Mucosa of rectum (tissue), 2 donors: ENCODE results near the gene VWF.

Source experiments
- H3K27ac ChIP-seq, 2 donors: one replicate each; pipeline ENCODE4 v1.7.0; 2013; ENCODE audit warnings: inconsistent platforms in 2 of 2, low read depth in 2 of 2, low read length in 2 of 2
- H3K27me3 ChIP-seq, 2 donors: one replicate each; pipeline ENCODE4 v1.7.0; 2013; ENCODE audit warnings: low read length in 2 of 2; ENCODE audit not compliant: control insufficient read depth in 2 of 2, insufficient read depth in 2 of 2
- H3K36me3 ChIP-seq, 2 donors: one replicate each; pipeline ENCODE4 v1.7.0; 2013; ENCODE audit warnings: low read length in 2 of 2; ENCODE audit not compliant: control insufficient read depth in 2 of 2, insufficient read depth in 2 of 2
- H3K4me1 ChIP-seq, 2 donors: one replicate each; pipeline ENCODE4 v1.7.0; 2013; ENCODE audit warnings: low read length in 2 of 2, mild to moderate bottlenecking in 1 of 2; ENCODE audit not compliant: control insufficient read depth in 2 of 2, insufficient read depth in 2 of 2
- H3K4me3 ChIP-seq, 2 donors: one replicate each; pipeline ENCODE4 v1.7.0; 2013; ENCODE audit warnings: low read length in 2 of 2
- H3K9ac ChIP-seq, 2 donors: one replicate each; pipeline ENCODE4 v1.7.0; 2013; ENCODE audit warnings: low read length in 2 of 2, low read depth in 1 of 2, mild to moderate bottlenecking in 1 of 2
- H3K9me3 ChIP-seq, 2 donors: one replicate each; pipeline ENCODE4 v1.7.0; 2013; ENCODE audit warnings: low read length in 2 of 2; ENCODE audit not compliant: control insufficient read depth in 2 of 2
- donor health status: healthy.
- donor health status: Normal muscosa, but diverticular disease.

The VWF gene

DNA sequence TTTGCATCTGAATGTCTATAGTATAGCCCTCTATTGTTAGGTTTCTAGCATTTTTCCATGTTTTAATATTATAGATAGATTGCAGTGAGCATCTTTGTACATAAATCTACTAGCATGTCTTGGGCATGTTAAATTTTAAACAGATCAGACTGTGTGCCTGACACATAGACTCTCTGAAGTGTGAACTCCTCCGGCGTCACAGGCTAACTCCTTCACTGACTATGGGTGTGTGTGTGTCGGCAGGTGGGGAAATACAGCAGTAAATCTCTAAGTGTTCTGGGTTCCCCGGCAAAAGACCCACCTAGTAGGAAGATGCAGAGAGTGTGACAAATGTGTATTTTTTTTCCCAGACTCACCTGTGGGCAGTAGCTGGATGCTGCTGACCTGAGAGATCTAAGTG is 2.3 kb downstream of the VWF start:
- H3K9ac ChIP-seq = no peak overlapping the region
- H3K4me3 ChIP-seq = no peak overlapping the region
- H3K27ac ChIP-seq = no peak overlapping the region
- no peaks in the 10 kb centered on the region for H3K27me3 ChIP-seq
- H3K4me1 ChIP-seq = no peaks in the 10 kb centered on the region
- H3K9me3 ChIP-seq = no peaks in the 10 kb centered on the region
- no peaks in the 10 kb centered on the region for H3K36me3 ChIP-seq

- H3K4me1 ChIP-seq = no peaks in the 10 kb centered on the region
- H3K27ac ChIP-seq = no peak overlapping the region
- no peaks in the 10 kb centered on the region for H3K9me3 ChIP-seq
- H3K36me3 ChIP-seq = no peaks in the 10 kb centered on the region
- H3K9ac ChIP-seq = no peak overlapping the region
- H3K27me3 ChIP-seq = no peaks in the 10 kb centered on the region
- H3K4me3 ChIP-seq = no peak overlapping the region
Measured at GRCh38 chr12:6120796-6121473, 3.5 kb downstream of the VWF start.

- Histone ChIP-seq H3K9ac (no peak overlapping the region), H3K27me3 (no peaks in the 10 kb centered on the region), H3K36me3 (no peaks in the 10 kb centered on the region), H3K9me3 (no peaks in the 10 kb centered on the region), H3K4me3 (no peak overlapping the region), H3K4me1 (no peaks in the 10 kb centered on the region), H3K27ac (no peak overlapping the region)
Measured at GRCh38 chr12:6118891-6119568, 5.4 kb downstream of the VWF start.

- no peaks in the 10 kb centered on the region for H3K36me3 ChIP-seq
- H3K4me1 ChIP-seq = no peaks in the 10 kb centered on the region
- no peak overlapping the region for H3K9ac ChIP-seq
- no peak overlapping the region for H3K4me3 ChIP-seq
- peak overlapping the region in 1 of 2 donors; percentile 4 for H3K27ac ChIP-seq
- no peaks in the 10 kb centered on the region for H3K9me3 ChIP-seq
- H3K27me3 ChIP-seq = no peaks in the 10 kb centered on the region
Measured at GRCh38 chr12:6116471-6117021, 7.9 kb downstream of the VWF start.

DNA sequence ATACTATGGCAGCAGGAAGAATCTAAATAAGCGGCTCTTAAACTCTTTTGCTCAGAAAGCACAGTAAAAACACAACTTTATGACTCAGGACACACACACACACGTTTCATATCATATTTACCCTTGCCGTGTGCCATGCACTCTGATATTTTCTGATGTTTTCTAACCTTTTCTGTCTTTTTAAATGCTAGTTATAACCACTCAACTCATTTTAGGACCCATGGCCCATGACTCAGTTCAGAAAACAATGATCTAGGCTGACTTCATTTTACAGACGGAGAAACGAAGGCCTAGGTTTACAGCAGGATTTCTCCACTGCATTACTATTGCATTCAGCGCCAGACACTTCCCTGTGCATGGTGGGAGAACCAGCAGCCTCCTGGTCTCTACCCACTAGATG is 9.1 kb downstream of the VWF start:
- Histone ChIP-seq H3K9ac (no peak overlapping the region), H3K27ac (no peak overlapping the region), H3K4me3 (no peak overlapping the region), H3K27me3 (no peaks in the 10 kb centered on the region), H3K4me1 (no peaks in the 10 kb centered on the region), H3K9me3 (no peaks in the 10 kb centered on the region), H3K36me3 (no peaks in the 10 kb centered on the region)

GRCh38 chr12:6114476-6114870 is 10.0 kb downstream of the VWF start:
- H3K9ac ChIP-seq = no peak overlapping the region
- no peak overlapping the region for H3K27ac ChIP-seq
- H3K9me3 ChIP-seq = no peaks in the 10 kb centered on the region
- H3K4me1 ChIP-seq = no peaks in the 10 kb centered on the region
- no peaks in the 10 kb centered on the region for H3K27me3 ChIP-seq
- H3K36me3 ChIP-seq = no peaks in the 10 kb centered on the region
- no peak overlapping the region for H3K4me3 ChIP-seq

GRCh38 chr12:6113691-6114475 is 10.6 kb downstream of the VWF start:
- no peaks in the 10 kb centered on the region for H3K36me3 ChIP-seq
- no peaks in the 10 kb centered on the region for H3K27me3 ChIP-seq
- H3K9me3 ChIP-seq = no peaks in the 10 kb centered on the region
- H3K9ac ChIP-seq = no peak overlapping the region
- no peak overlapping the region for H3K27ac ChIP-seq
- H3K4me3 ChIP-seq = no peak overlapping the region
- no peaks in the 10 kb centered on the region for H3K4me1 ChIP-seq

DNA sequence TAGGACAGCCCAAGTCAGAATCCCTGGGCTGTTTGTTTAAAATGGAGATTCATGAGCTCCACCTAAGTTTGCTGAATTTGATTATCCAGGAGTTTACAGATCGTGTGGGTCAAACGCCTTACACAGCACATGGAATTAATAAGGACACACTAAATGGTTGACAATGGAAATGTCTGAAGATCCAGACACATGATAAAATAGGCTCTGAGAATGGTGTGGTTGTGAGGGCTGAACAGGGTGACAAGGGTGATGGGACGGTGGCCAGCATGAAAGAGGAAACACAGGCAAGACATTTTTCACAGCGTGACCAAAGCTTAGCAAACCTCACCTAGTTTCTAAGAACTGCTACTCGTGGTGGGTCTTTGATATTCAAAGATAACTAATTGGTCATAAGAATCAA is 12.5 kb downstream of the VWF start:
- Histone ChIP-seq H3K9me3 (no peaks in the 10 kb centered on the region), H3K4me1 (no peaks in the 10 kb centered on the region), H3K4me3 (no peak overlapping the region), H3K36me3 (no peaks in the 10 kb centered on the region), H3K27me3 (no peaks in the 10 kb centered on the region), H3K27ac (no peak overlapping the region), H3K9ac (no peak overlapping the region)

DNA sequence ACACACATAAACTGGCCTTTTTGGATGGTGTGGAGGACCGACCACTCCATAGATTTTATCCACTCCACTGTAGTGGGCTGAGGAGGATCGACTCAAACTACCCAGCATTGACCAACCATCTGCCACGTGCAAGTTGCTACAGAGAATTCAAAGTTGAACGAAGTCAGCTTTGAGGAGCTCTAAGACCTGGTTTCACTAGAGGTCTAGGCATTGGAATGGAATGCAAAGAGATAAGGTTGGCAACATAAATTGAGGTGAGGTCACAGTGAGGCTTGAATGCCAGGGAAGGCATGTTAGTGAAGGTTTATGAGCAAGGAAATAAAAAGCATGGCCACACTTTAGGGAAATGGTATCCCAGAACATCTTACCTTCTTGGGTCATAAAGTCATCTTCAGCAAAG is 14.5 kb downstream of the VWF start:
- Histone ChIP-seq H3K9ac (no peak overlapping the region), H3K4me1 (no peaks in the 10 kb centered on the region), H3K36me3 (no peaks in the 10 kb centered on the region), H3K27ac (no peak overlapping the region), H3K4me3 (no peak overlapping the region), H3K9me3 (no peaks in the 10 kb centered on the region), H3K27me3 (no peaks in the 10 kb centered on the region)

DNA sequence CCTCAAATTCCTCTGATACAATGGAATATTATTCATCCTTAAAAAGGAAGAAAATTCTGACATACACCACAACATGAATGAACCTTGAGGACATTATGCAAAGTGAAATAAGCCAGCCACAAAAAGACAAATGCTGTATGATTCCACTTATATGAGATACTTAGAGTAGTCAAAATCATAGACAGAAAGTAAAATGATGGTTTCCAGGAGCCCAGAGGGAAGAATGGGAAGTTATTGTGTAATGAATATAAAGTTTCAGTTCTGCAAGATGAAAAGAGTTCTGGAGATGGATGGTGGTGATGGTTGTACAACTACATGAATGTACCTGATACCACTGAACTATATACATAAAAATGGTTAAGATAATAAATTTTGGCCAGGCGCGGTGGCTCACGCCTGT is 18.3 kb downstream of the VWF start:
- Histone ChIP-seq H3K9ac (no peak overlapping the region), H3K9me3 (no peaks in the 10 kb centered on the region), H3K4me3 (no peak overlapping the region), H3K27me3 (no peaks in the 10 kb centered on the region), H3K27ac (no peak overlapping the region), H3K4me1 (no peaks in the 10 kb centered on the region), H3K36me3 (no peaks in the 10 kb centered on the region)
